HG02970 (cell line): ENCODE data around the gene TLCD2.
"Not testable (repeated sequence)": the region's sequence is repeated elsewhere in the genome, so short reads cannot be mapped to it uniquely, and the experiment has no call there.

Experiments
- ATAC-seq: cut with Tn5 transposase; IDR thresholded peaks from one replicate; pipeline ENCODE4 v1.9.1; 2021; ENCODE audit warnings: mild to moderate bottlenecking, moderate library complexity, moderate number of reproducible peaks; ENCODE audit not compliant: unreplicated experiment, low FRiP score

The TLCD2 gene

GRCh38 chr17:1695365-1695764 is 14.8 kb downstream of the TLCD2 start:
- ATAC-seq: no peak

- no peak for ATAC-seq
Measured at GRCh38 chr17:1693339-1693738, 16.8 kb downstream of the TLCD2 start.

GRCh38 chr17:1690544-1691221 is 19.5 kb downstream of the TLCD2 start:
- ATAC-seq: no peak

GRCh38 chr17:1688405-1688804 is 21.8 kb downstream of the TLCD2 start:
- not testable (repeated sequence) for ATAC-seq

GRCh38 chr17:1686086-1686485 is 24.1 kb downstream of the TLCD2 start:
- ATAC-seq: no peak

GRCh38 chr17:1684378-1685189 is 25.6 kb downstream of the TLCD2 start, which contains the start of gene PRPF8:
Gene PRPF8 (minus strand): TSS chr17:1684867. CDS start chr17:1684571, 296 bp downstream.
- peak; percentile 91 for ATAC-seq

- ATAC-seq: no peak
Measured at GRCh38 chr17:1683459-1683858, 26.7 kb downstream of the TLCD2 start.

GRCh38 chr17:1676401-1676800 is 33.8 kb downstream of the TLCD2 start:
- no peak for ATAC-seq

- ATAC-seq: no peak
Measured at GRCh38 chr17:1673041-1673785, 37.0 kb downstream of the TLCD2 start.

- not testable (repeated sequence) for ATAC-seq
Measured at GRCh38 chr17:1663934-1664333, 46.2 kb downstream of the TLCD2 start.

- ATAC-seq: no peak
Measured at GRCh38 chr17:1661045-1661444, 49.1 kb downstream of the TLCD2 start.

- ATAC-seq: no peak
Measured at GRCh38 chr17:1658100-1658499, 52.1 kb downstream of the TLCD2 start.

GRCh38 chr17:1653735-1654134 is 56.4 kb downstream of the TLCD2 start:
- no peak for ATAC-seq

- ATAC-seq: not testable (repeated sequence)
Measured at GRCh38 chr17:1652794-1653193, 57.4 kb downstream of the TLCD2 start.
